Posterior vena cava (tissue), 2 donors: Measurements from ENCODE around the gene MOB3B. TPM values are rescaled to one million over a fixed set of nuclear protein-coding genes. Genes with fewer than 3 reads are reported as not detected.
"Not testable (repeated sequence)": the region's sequence is repeated elsewhere in the genome, so short reads cannot be mapped to it uniquely, and the experiment has no call there.

Experiments used
- DNase-seq: peaks from one replicate; pipeline ENCODE4 v3.0.0-alpha.2; 2020; ENCODE audit warnings: low spot score
- intact Hi-C, 2 donors: fragments of 100-400 bp; cut with DNase I; formaldehyde crosslinking; loops; one replicate each; pipeline versions ENCODE4 v1.14.1 to v1.14.2; 2022 to 2023
- total RNA-seq, 2 donors: library from RNA; stranded (reverse); fragmentation: NEBNext Ultra II Directional; extraction: Animal tissue kit (Norgen Biotek cat#: 25700); gene quantifications; one replicate each; pipeline ENCODE4 v1.2.1, GENCODE V29; 2021
- donor health status: DM: yes; HTN: yes; CAD: no.
- donor health status: DM: yes; HTN: yes; CAD: no.

MOB3B gene
- total RNA-seq, 2 donors from 2014 or later = 3.2 to 4.0 TPM

- intact Hi-C loops = no loop called here
Measured at GRCh38 chr9:27436234-27436633, 93.4 kb downstream of the MOB3B start.

DNA sequence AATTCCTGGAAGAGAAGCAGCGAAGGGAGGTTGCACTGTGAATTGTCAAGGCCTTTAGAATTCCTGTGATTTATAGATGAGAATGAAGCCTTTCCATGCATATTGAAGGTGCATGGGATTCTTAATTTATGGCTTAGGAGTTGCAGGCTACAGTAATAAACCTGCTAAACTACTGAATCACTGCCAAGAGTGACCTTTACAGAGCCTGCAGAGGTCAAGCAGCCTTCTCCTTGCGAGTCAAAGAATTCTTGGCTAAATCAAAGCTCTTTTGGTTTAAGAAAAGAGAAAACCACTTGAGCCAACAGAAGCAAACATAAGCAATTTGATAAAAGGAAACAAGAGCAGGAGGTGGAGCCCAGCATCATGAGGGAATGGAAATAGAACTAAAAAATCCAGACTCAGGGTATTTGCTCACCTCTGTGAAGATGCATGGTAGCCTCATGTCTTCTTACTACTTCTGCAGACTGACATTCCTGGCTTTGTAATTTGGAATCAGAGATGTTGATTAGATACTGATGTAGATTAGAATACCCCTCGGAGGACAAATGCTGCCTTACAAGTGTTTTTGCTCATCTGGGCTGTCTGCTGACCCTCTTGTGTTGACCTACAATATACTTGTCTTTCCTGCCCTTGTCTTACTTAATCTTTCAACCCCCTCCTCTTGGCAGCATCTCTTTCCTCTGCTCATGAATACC, 95.8 kb downstream of the MOB3B start:
- no peak for DNase-seq
- intact Hi-C loops = no loop called here

More at GRCh38 chr9:27436234-27436633, 93.4 kb downstream of the MOB3B start:
- DNase-seq = no peak

- DNase-seq = no peak
- intact Hi-C loops = no loop called here
Measured at GRCh38 chr9:27432308-27432707, 97.3 kb downstream of the MOB3B start.

GRCh38 chr9:27431543-27432147, 98.0 kb downstream of the MOB3B start:
- DNase-seq = no peak
- intact Hi-C loops = no loop called here

DNA sequence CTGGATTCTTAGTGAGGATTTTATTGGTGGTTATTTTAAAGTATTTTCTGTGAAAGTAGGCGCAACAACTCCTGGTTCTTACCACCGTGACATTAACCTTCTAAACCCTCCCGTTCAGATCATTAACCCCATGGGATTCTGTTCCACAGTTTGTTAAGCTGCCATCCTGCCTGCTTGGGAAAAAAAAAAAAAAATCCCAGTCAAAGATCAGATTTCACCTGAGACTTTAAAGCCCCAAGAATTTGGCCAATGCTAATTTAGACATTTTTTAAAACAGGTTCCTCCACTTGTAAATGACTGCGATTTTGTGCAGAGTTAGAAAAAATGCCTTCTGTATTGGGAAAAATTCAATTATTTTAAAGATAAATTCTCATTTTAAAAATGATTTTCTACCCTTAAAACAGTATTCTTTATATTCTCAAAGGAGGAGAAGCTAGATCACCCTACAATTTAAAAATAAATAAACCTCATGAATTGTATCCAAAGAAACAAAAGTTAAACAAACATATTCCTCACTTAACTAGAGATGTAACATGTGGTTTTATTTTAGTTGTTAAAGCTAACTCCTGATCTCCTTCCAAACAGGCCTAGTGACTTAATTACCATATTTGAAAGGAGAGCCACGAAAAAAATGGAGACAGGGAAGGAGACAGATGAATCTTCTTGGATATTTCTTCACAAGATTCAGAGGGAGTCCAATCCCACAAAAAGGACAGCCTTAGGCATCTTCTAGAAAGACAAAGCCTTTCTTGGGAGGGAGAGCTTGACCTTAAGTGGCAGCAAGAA, 98.7 kb downstream of the MOB3B start:
- DNase-seq = no peak
- intact Hi-C loops = no loop called here

- DNase-seq = no peak
- intact Hi-C loops = no loop called here
Measured at GRCh38 chr9:27429917-27430316, 99.7 kb downstream of the MOB3B start.

GRCh38 chr9:27429436-27429835, 100.2 kb downstream of the MOB3B start:
- intact Hi-C loops = no loop called here
- no peak for DNase-seq

DNA sequence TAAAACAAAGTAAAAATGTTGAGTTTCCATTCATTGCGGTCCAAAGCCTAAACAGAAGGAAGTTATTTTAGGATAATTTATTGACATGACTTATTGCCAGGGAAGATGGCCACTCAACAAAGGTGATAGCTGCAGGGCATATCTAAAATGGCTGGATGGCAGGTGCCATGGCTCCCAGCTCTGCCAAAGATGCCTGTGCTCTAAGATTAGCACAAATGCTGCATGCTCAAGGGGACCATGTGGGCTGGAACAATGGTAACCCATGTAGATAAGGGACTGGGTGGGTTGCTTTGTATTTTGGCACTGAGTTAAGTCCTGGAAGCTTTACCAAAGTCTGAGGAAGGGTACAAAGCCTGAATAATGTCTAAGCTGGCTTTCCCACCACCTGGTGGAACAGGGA, 101.1 kb downstream of the MOB3B start:
- intact Hi-C loops = no loop called here
- DNase-seq = no peak

DNA sequence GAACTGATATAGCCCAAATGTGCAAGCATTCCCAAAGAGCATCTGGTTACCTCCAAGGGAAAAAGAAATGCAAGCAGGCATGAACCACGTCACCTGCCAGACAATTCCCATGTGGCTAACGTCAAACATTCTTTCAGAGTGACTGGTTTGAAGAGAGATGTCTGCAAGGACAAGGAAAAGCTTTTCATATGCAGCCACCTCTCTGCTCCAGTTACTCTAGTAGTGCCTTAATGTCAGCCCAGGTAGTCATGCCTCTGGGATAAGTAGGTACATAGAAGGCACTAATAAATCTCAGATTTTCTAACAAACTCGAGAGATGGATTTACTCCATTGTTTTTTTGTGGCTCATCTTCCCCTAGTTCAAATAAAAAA, 102.4 kb downstream of the MOB3B start:
- intact Hi-C loops = no loop called here
- DNase-seq = no peak

DNA sequence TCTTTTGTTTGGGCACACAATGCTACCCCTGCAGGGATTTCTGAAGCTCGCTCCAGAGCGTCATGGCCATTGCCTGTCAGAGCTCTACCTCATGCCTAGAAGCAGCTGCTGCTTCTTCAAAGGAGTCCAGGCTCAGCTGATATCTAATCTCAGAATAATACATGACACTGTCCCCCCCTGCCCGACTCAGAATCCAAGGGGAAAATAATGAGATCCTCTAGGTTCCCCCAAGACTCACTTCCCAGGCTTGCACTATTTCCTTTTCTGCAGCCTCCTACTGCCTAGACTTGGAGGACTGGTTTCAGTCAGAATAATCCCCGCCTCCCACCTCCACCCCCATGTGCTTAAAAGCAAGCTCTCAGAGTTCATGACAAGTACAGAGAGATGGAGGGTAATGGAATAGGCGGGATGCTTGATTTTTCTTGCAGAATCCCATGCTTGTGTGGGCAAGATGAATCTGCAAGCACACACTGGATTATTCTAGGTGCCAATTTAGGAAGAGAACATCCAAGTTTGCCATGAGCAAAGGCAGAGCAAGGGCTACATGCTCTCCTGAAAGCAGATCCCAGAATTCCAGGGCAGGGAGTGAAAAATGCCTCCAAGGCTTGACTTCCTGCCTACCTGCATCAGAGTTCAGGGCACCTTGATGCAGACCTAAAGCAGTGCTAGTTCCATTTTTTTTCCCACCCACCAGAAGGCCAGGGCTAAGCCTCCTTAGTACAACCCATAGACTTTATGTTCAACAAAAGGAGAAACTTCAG, 102.9 kb downstream of the MOB3B start:
- intact Hi-C loops = no loop called here

GRCh38 chr9:27425827-27426510, 103.6 kb downstream of the MOB3B start:
- intact Hi-C loops = no loop called here
- no peak for DNase-seq

More for the DNA sequence above, 102.9 kb downstream of the MOB3B start:
- no peak for DNase-seq

DNA sequence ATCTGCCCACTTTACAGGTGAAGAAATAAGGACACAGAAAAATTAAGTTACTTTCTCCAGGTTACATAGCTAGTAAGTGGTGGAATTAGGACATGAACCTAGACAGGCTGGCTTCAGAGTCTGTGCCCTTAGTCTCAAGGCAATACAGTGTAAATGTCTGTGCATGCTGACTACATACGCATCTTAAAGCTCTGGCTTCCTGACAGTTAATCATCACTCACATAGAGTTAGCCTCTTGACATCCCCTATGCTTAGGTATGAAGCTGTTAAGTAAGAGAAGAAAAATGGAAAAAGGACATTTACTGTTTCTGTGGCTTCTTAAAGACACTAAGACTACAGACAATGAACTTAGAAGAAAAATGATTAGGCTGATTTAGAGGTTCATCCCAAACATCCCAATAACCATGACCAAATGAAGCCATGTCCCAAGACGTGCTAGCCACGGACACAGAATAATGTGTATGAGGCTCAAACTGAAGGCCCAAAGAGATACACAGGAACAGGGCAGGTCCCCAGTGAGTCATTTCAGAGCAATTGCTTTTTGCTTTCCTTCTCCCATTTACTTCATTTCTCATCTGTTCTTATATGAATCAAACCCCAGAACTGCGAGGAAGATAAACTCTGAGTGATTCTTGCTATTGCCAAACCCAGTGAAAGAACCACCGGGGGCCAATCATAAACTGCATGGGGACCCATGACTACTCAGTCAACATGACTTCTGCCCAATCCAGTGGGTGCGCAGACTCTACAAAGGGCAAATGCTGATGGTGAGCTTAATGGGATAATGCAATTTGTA, 105.5 kb downstream of the MOB3B start:
- DNase-seq = no peak
- intact Hi-C loops = no loop called here

GRCh38 chr9:27422279-27422834, 107.3 kb downstream of the MOB3B start:
- DNase-seq = no peak
- intact Hi-C loops = no loop called here

GRCh38 chr9:27421577-27421976, 108.0 kb downstream of the MOB3B start:
- DNase-seq = no peak
- intact Hi-C loops = no loop called here

- not testable (repeated sequence) for DNase-seq
- intact Hi-C loops = loop anchor here in 1 of 2 donors (10.0 kb wide), 1 partner anchor 55 kb away; no protein-coding TSS in a partner anchor
Measured at GRCh38 chr9:27419558-27419957, 110.1 kb downstream of the MOB3B start.

GRCh38 chr9:27414220-27414761, 115.3 kb downstream of the MOB3B start:
- intact Hi-C loops = loop anchor here in 1 of 2 donors (10.0 kb wide), 1 partner anchor 61 kb away; no protein-coding TSS in a partner anchor
- no peak for DNase-seq

DNA sequence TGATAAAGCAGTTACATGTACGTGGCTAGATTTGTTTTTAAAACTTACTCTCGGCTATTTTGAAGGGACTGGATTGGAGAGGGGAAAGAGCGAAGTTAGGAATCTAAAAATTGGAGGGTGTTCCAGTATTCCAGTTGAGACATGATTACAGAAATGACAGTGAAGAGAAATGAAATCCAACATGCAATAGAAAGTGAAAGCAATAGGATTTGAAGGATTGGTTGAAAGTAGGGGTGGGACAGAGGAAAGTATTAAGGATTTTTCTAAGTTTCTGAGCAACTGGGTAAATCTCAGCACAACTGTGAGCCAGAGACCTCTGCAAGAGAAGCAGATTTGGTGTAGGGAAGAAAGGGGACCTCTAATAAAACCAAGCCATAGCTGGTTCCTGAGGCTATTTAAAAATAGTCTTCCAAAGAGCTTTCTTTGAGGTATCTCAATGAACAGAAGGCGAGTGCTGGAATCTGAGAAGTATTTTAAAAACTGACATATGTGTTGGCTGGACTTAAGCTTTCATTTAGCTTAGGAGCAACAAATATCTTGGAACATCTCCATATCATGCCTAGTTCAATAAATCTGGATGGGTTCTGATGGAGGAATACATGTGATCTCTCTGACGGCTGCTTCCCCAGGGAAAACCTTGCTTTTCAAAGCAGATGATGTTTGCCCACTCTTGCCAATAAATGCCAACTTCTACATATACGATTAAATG, 115.9 kb downstream of the MOB3B start:
- intact Hi-C loops = loop anchor here in 1 of 2 donors (10.0 kb wide), 1 partner anchor 61 kb away; no protein-coding TSS in a partner anchor
- DNase-seq = no peak
